Endothelial cell of umbilical vein (primary cell): Measurements from ENCODE around the gene DYNLT5.

ENCODE experiments used
- CTCF ChIP-seq, 2 donors: IDR thresholded peaks; 1 replicate in 1 of 2; 2 replicates in 1 of 2; pipeline ENCODE4 v1.5.1; 2011; ENCODE audit warnings: low read length in 2 of 2, mild to moderate bottlenecking in 2 of 2, moderate library complexity in 2 of 2, control low read depth in 1 of 2, inconsistent platforms in 1 of 2, low read depth in 1 of 2; ENCODE audit not compliant: insufficient read depth in 1 of 2; ENCODE audit errors: extremely low read depth in 1 of 2
- EZH2 ChIP-seq: IDR thresholded peaks from 2 replicates; pipeline ENCODE4 v1.6.1; 2012; ENCODE audit warnings: borderline replicate concordance, low read depth, mild to moderate bottlenecking, moderate library complexity, low read length, inconsistent platforms; ENCODE audit not compliant: severe bottlenecking
- GATA2 ChIP-seq: IDR thresholded peaks from 2 replicates; pipeline ENCODE4 v1.7.0; 2011; ENCODE audit warnings: low read depth, mild to moderate bottlenecking, moderate library complexity, mixed read lengths, low read length; ENCODE audit not compliant: insufficient read length, insufficient read depth
- JUN ChIP-seq: IDR thresholded peaks from 2 replicates; pipeline ENCODE4 v1.6.1; 2011; ENCODE audit warnings: borderline replicate concordance, low read depth; ENCODE audit not compliant: insufficient read length, insufficient read depth
- POLR2A ChIP-seq: IDR thresholded peaks from 2 replicates; pipeline ENCODE4 v1.6.1; 2012; ENCODE audit warnings: low read depth, mild to moderate bottlenecking, control low read depth, low read length
- TF ChIP-seq, protein P1 (sequence below): IDR thresholded peaks from 2 replicates; pipeline ENCODE4 v1.6.1; 2011; ENCODE audit not compliant: insufficient read depth, insufficient read length

GRCh38 chr1:66824771-66825170 is 72.5 kb downstream of the DYNLT5 start:
- TF ChIP-seq CTCF (IDR thresholded peaks at IDR 0.05; ENCODE audit: extremely low read depth in 1 of 2, insufficient read depth in 1 of 2, low read depth in 1 of 2, low read length in 2 of 2) (no peak), JUN (no peak), POLR2A (no peak), EZH2 (no peak), GATA2 (no peak)
- TF ChIP-seq, protein P1, sequence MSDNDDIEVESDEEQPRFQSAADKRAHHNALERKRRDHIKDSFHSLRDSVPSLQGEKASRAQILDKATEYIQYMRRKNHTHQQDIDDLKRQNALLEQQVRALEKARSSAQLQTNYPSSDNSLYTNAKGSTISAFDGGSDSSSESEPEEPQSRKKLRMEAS, result no peak
